A172 (cell line): ENCODE measurements around the gene APOA4. TPM values are rescaled to one million over a fixed set of nuclear protein-coding genes. Genes with fewer than 3 reads are reported as not detected.
"Not testable (repeated sequence)": the region's sequence is repeated elsewhere in the genome, so short reads cannot be mapped to it uniquely, and the experiment has no call there.

Experiments used
- DNase-seq: peaks from one replicate; pipeline ENCODE4 v3.0.0-alpha.2; 2015; ENCODE audit warnings: low spot score
- total RNA-seq: library from RNA; depleted of rRNA; stranded (reverse); fragments of >200 nt; shearing (Covaris generic); gene quantifications from 2 replicates; pipeline ENCODE4 v1.2.3, GENCODE V29; 2014

The APOA4 gene
- total RNA-seq, 1 experiment from 2014 or later: not detected

- no peak for DNase-seq
These were observed 26.0 kb upstream of the APOA4 start for GRCh38 chr11:116849060-116849459.

DNA sequence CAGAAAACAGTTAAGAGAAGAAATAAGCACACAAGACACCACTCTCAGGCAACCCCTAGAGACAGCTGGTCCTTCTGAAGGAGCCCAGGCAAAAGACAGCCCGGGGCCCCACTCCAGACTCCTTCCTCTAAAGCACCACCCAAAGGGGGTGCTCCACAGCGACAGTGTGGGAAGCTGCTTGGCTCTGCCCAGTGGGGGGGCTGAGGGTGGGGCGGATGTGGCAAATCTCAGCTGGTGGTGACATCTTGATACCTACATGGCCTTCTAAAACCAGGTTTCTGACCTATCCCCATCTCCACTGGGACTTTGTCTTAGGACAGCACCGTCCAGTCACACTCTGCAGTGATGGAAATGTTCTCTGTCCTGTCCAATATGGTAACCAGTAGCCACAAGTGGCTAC is 24.5 kb upstream of the APOA4 start:
- DNase-seq: no peak

GRCh38 chr11:116844722-116845121 is 21.6 kb upstream of the APOA4 start:
- no peak for DNase-seq

DNA sequence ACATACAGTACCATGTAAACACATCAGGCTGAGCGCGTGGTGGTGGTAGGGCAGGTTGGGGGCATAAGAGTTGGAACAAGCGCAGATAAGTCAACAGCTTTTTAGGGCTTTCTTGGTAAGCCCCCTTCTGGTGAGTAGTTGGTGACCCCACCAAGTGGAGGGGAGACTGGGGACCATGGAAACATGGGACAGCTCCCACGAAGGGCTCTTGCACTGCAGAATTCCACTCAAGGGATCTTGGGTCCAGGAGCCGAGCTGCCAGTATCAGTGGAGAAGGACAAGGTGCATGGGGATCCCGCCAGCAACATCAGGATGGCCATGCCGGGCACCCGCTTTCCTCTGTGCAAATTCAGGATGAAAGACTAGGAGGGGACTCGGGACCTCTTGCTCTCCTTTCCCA is 20.6 kb upstream of the APOA4 start:
- no peak for DNase-seq

DNA sequence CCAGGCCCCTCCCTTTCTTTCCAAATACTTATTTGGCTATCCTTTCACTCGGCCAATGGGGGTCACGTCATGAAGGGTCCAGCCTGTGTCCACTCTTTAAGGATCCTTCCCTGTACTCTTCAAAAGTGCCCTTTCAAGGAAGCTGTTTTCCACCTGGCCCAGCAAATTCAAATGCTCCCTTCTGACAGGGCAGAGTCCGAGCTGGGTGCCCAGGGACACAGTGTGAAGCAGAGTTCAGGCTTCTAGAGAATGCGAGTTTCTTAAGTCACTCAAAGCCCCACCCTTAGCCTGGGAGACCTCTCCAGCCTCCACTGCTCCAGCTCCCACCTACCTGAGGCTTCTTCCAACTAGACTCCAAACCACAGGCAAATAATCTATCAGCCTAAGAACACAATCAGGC is 19.8 kb upstream of the APOA4 start:
- DNase-seq: no peak

GRCh38 chr11:116842117-116842516 is 19.0 kb upstream of the APOA4 start:
- DNase-seq: no peak

DNA sequence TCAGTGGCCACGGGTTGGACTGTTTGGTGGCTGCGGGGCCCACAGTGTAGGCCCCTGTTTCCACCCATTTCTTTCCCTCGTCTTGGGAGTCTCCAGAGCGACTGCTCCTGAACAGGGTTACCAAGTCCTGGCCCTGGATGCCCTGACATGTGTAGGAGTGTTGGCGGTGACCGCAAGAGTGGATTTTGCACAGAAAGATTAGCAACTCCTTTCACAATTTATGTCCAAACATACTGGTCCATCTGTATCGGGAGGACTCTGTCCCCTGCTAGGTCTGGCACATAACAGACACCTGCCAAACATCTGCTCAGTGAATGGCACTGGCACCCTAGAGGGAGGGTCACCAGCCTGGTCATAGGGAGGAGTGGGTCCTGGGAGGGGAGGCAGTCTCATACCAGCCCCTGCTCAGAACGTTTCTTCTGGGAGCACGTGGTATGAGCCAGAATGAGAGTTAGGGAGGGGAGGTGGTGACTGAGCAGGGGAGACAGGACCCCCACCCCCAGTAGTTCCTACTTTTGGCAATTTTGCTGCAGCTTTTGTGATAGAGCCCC is 17.7 kb upstream of the APOA4 start:
- no peak for DNase-seq

- no peak for DNase-seq
These were observed 17.2 kb upstream of the APOA4 start for GRCh38 chr11:116840224-116840745.

GRCh38 chr11:116838321-116839084 is 15.4 kb upstream of the APOA4 start:
- no peak for DNase-seq

DNA sequence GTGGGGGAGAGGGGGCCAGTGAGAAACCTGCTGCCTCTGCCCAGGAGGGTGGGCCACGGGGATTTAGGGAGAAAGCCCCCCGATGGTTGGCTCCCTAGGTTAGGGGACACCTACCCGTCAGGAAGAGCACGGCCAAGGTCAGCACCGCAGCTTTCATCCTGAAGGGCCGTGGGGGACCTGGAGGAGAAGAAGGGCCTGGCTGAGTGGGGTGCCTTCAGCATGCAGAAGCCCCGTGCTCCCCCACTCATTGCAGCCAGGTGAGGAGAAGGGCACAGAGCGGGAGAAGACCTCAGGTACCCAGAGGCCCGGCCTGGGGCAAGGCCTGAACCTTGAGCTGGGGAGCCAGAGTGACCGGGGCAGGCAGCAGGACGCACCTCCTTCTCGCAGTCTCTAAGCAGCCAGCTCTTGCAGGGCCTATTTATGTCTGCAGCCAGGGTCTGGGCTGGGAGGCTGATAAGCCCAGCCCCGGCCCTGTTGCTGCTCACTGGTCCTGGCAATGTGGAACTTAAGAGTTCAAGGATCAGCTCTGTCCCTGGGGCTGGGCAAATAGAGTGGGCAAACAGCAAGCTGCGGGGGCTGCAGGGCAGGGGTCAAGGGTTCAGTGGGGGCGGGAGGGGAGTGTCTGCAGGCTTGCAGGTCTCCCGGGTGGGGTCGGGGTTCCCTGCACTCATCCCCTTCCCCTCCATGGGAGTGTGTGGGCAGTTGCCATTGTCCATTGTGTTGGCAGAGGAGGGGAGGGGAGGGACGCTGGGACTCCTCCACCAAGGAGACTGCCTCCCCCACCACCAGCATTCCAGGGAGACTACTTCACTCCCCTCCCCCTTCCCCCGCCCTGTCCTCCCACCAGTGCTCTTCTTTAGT is 14.4 kb upstream of the APOA4 start, which contains the start of gene APOA1:
Gene APOA1, minus strand, starts transcription at position 392 of the 861 bp plus-strand sequence. Its CDS starts 235 bp downstream, at position 157.
- no peak for DNase-seq

DNA sequence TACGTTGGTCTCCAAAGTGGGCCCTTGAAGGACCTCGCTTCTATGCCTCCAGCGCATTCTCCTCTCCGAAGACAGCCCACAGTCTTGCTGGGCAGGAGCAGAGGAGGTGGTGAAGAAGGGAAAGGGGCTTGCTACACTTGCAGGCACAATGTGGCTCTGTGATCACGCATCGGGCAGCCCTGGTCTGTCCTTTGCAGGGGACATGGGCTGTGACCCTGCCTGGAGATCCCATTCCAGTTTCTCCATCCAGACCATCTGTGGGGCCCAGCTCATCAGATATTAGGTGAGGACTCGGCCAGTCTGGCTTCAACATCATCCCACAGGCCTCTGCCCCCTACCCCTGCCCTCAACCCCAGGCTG is 13.5 kb upstream of the APOA4 start:
- DNase-seq: no peak

- no peak for DNase-seq
These were observed 12.9 kb upstream of the APOA4 start for GRCh38 chr11:116835791-116836631.

DNA sequence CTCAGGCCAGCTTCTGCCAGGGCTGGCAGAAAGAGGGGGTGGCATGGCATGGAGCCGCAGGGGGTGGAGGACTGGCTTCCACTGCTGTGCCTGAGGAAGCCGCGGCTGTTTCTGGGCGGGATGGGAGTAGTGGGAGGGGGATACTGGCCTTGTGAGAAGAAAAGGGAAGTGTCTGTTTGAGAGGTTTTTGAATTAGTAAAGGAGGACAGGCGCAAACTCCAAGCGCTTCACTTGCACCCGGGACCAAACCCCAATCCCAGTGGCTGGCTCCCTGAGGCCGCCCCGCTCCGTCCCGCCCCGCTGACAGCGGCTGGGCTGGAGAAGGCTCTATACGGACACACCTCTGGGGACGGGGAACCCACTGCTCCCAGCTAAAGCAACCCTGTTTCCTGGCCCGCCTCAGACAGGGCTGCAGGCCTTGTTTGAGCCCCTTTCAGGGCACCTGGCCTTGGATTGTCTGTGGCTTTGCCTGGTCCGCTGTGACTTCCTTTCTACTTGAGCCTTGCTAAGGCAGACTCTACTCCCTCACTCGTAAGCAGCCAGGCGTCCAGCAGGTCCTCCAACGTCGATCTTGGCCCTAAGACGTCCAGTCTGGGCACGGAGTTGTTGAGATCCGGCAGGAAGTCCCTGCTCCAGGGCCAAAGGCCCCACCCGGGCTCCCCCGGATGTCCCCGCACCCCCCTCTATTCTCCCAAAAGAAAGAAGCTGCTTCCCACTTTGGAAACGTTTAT is 12.1 kb upstream of the APOA4 start:
- DNase-seq: no peak

GRCh38 chr11:116834535-116835041 is 11.5 kb upstream of the APOA4 start:
- DNase-seq: not testable (repeated sequence)

DNA sequence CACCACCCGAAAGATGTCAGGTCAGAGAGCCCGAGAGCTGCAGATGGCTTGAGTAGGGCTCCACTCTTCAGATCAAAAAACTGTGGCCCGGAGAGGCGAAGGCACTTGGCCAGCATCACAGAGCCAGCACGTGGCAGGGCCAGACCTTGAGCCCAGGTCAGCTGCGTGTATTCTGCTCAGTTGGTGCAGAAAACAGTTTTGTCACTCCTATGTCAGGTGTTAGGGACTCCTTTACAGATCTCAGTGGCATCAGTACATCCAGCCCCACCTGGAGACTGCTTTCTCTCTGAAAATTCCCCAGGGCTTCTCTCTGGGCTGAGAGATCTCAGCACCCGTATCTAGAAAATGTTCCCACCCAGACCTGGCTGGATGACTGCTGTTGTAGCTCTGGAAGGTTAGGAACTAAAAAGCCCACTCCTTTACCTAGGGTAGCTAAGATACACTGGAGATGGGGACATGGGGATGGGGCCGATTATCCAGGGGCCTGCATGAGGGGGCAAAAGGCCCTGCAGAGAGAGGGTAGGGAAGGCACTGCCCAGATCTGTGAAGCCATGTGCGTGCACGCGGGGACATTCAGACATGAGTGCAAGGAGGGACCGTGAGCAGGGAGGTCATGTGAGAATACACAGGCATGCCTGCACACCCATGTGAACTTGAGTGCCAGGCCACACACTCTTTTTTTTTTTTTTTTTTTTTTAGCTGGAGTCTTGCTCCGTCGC is 10.9 kb upstream of the APOA4 start:
- no peak for DNase-seq

DNA sequence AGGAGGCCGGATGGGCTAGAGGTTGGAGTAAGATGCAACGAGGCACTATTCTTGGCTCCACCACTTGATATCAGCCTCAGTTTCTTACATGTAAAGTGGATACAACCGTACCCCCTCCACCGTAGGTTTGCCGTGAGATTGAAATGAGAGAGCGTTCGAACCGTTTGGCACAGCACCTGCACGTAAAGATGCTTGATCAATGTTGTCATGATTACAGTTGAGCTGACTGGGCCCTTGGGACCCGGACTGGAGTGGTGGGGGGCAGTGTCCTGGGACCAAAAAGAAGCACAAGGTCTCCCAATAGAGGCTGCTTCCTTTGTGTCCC is 10.3 kb upstream of the APOA4 start:
- DNase-seq: no peak

- no peak for DNase-seq
These were observed 9.5 kb upstream of the APOA4 start for GRCh38 chr11:116832350-116833290.

GRCh38 chr11:116831790-116832349 is 8.8 kb upstream of the APOA4 start:
- DNase-seq: no peak
